Activated CD8-positive, alpha-beta memory T cell treated with anti-CD3 and anti-CD28 coated beads for 24 hours (primary cell): Measurements from ENCODE around the gene ADAMTS2.

Experiments used
- DNase-seq: peaks from one replicate; pipeline ENCODE4 v3.0.0-alpha.2; 2020

ADAMTS2 gene

GRCh38 chr5:179309383-179309670 is 35.9 kb downstream of the ADAMTS2 start:
- DNase-seq, result no peak

- no peak for DNase-seq
Observed at GRCh38 chr5:179308563-179309382, 36.5 kb downstream of the ADAMTS2 start.

GRCh38 chr5:179307931-179308471 is 37.3 kb downstream of the ADAMTS2 start:
- no peak for DNase-seq

- DNase-seq, result no peak
Observed at GRCh38 chr5:179307013-179307800, 38.1 kb downstream of the ADAMTS2 start.

GRCh38 chr5:179306191-179307012 is 38.9 kb downstream of the ADAMTS2 start:
- DNase-seq, result no peak

GRCh38 chr5:179304871-179305270 is 40.4 kb downstream of the ADAMTS2 start:
- no peak for DNase-seq

GRCh38 chr5:179304466-179304865 is 40.8 kb downstream of the ADAMTS2 start:
- DNase-seq, result no peak

- DNase-seq, result no peak
Observed at GRCh38 chr5:179303451-179304200, 41.6 kb downstream of the ADAMTS2 start.

GRCh38 chr5:179302499-179303185 is 42.6 kb downstream of the ADAMTS2 start:
- no peak for DNase-seq

- no peak for DNase-seq
Observed at GRCh38 chr5:179301796-179302195, 43.5 kb downstream of the ADAMTS2 start.

GRCh38 chr5:179301376-179301775 is 43.9 kb downstream of the ADAMTS2 start:
- no peak for DNase-seq

- DNase-seq, result no peak
Observed at GRCh38 chr5:179300581-179301180, 44.6 kb downstream of the ADAMTS2 start.

- no peak for DNase-seq
Observed at GRCh38 chr5:179298181-179298993, 46.9 kb downstream of the ADAMTS2 start.

GRCh38 chr5:179297486-179298180 is 47.6 kb downstream of the ADAMTS2 start:
- no peak for DNase-seq

- no peak for DNase-seq
Observed at GRCh38 chr5:179297026-179297425, 48.2 kb downstream of the ADAMTS2 start.

- no peak for DNase-seq
Observed at GRCh38 chr5:179296150-179296821, 49.0 kb downstream of the ADAMTS2 start.

GRCh38 chr5:179295778-179296149 is 49.5 kb downstream of the ADAMTS2 start:
- no peak for DNase-seq

- no peak for DNase-seq
Observed at GRCh38 chr5:179294891-179295777, 50.1 kb downstream of the ADAMTS2 start.
